Gastroesophageal sphincter (tissue), 4 donors: Measurements from ENCODE around the gene TIGD2. TPM values are rescaled to one million over a fixed set of nuclear protein-coding genes. Genes with fewer than 3 reads are reported as not detected.
"Not testable (repeated sequence)": the region's sequence is repeated elsewhere in the genome, so short reads cannot be mapped to it uniquely, and the experiment has no call there.

Experiments
- ATAC-seq: fragments of 150-250 bp; one replicate; pipeline ENCODE4 v1.9.1; 2016; ENCODE audit warnings: mild to moderate bottlenecking, moderate library complexity
- H3K27ac ChIP-seq, 4 donors: fragments of 200-600 bp; sonication (generic) in 3 of 4; 1 replicate in 3 of 4; 2 replicates in 1 of 4; pipeline ENCODE4 v1.5.1; 2016 to 2019
- H3K27me3 ChIP-seq: fragments of 200-600 bp; sonication (generic); one replicate; pipeline ENCODE4 v1.5.1; 2019
- H3K36me3 ChIP-seq, 2 donors: fragments of 200-600 bp; sonication (generic); one replicate each; pipeline ENCODE4 v1.5.1; 2019; ENCODE audit warnings: control low read depth in 1 of 2
- H3K4me1 ChIP-seq, 3 donors: fragments of 200-600 bp; sonication (generic); 1 replicate in 2 of 3; 2 replicates in 1 of 3; pipeline ENCODE4 v1.5.1; 2016 to 2019; ENCODE audit warnings: control low read depth in 2 of 3
- H3K4me3 ChIP-seq, 2 donors: fragments of 200-600 bp; sonication (generic); one replicate each; pipeline ENCODE4 v1.5.1; 2019; ENCODE audit warnings: mild to moderate bottlenecking in 1 of 2, moderate library complexity in 1 of 2
- H3K9me3 ChIP-seq, 3 donors: fragments of 200-600 bp; sonication (generic); one replicate each; pipeline ENCODE4 v1.5.1; 2017 to 2019; ENCODE audit warnings: control low read depth in 2 of 3
- EP300 ChIP-seq: sonication (generic); formaldehyde crosslinking; IDR thresholded peaks from one replicate; pipeline ENCODE4 v1.6.1; 2017; ENCODE audit warnings: antibody characterized with exemption, mild to moderate bottlenecking
- POLR2A ChIP-seq, 2 donors: fragments of 450-650 bp; IDR thresholded peaks; one replicate each; pipeline ENCODE4 v1.6.1; 2017; ENCODE audit warnings: antibody characterized with exemption in 2 of 2, mild to moderate bottlenecking in 2 of 2, moderate library complexity in 1 of 2
- POLR2AphosphoS5 ChIP-seq: sonication (generic); formaldehyde crosslinking; IDR thresholded peaks from one replicate; pipeline ENCODE4 v1.6.1; 2017; ENCODE audit warnings: antibody characterized with exemption
- WGBS, 2 donors: methylation state at CpG; one replicate each; pipeline ENCODE4 v1.1.5; 2018; ENCODE audit warnings: low coverage in 1 of 2; 5-methylcytosine and 5-hydroxymethylcytosine counted together
- total RNA-seq, 4 donors: library from RNA; depleted of rRNA; stranded (reverse); fragments of >200 nt; gene quantifications; one replicate each; pipeline ENCODE4 v1.1.0, GENCODE V29; 2016
- TF ChIP-seq, protein P1 (sequence below), 4 experiments: fragments of 200-600 bp in 2 of 4; fragments of 450-650 bp in 2 of 4; sonication (generic) in 1 of 4; IDR thresholded peaks; one replicate each; pipeline ENCODE4 v1.5.1; 2017 to 2019; ENCODE audit warnings: antibody characterized with exemption in 4 of 4, mild to moderate bottlenecking in 2 of 4, moderate library complexity in 2 of 4

TIGD2 gene
- total RNA-seq, 4 donors from 2014 or later: 1.2 to 4.5 (median 2.9) TPM

DNA sequence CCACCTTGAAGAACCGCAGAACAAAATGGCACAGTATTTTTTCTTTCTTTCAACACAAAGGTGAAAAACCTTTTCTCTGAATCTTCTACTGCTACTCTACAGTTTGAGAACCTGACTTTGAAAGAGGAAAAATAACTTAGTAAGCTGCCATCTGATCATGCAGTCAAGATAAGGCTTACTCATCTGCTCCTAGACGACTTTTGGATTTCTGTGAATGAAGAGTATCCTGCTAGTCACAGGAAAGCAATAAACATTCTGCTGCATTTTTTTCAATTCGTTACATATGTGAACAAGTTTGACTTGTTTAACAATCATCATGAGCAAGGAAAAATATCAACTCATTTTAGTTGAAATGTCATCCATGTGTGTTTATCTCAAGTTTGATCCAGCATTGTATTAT is 25.2 kb downstream of the TIGD2 start:
- no peak for ATAC-seq
- Histone ChIP-seq H3K27ac (no peak overlapping the region), H3K4me1 (no peaks in the 10 kb centered on the region), H3K9me3 (no peaks in the 10 kb centered on the region), H3K27me3 (no peaks in the 10 kb centered on the region), H3K36me3 (no peaks in the 10 kb centered on the region), H3K4me3 (no peak overlapping the region)
- TF ChIP-seq, protein P1, sequence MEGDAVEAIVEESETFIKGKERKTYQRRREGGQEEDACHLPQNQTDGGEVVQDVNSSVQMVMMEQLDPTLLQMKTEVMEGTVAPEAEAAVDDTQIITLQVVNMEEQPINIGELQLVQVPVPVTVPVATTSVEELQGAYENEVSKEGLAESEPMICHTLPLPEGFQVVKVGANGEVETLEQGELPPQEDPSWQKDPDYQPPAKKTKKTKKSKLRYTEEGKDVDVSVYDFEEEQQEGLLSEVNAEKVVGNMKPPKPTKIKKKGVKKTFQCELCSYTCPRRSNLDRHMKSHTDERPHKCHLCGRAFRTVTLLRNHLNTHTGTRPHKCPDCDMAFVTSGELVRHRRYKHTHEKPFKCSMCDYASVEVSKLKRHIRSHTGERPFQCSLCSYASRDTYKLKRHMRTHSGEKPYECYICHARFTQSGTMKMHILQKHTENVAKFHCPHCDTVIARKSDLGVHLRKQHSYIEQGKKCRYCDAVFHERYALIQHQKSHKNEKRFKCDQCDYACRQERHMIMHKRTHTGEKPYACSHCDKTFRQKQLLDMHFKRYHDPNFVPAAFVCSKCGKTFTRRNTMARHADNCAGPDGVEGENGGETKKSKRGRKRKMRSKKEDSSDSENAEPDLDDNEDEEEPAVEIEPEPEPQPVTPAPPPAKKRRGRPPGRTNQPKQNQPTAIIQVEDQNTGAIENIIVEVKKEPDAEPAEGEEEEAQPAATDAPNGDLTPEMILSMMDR (IDR thresholded peaks at IDR 0.05): no peak
- TF ChIP-seq EP300 (no peak), POLR2AphosphoS5 (no peak), POLR2A (IDR thresholded peaks at IDR 0.05) (no peak)
- WGBS, 2 donors: 51 to 67% methylated on average over 3 of the region's 3 CpGs

DNA sequence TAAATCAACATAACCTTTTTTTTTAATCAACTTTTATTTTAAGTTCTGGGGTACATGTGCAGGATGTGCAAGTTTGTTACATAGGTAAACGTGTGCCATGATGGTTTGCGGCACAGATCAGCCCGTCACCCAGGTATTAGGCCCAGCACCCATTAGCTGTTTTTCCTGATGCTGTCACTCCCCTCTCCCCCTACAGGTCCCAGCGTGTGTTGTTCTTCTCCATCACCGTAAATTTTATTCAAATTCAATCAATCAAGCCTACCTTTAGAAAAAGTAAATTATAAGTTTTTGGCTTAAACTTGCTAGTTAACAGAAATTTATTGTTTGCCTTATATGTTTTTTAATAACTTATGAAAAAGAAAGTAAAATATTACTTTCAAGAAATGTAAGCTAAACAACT is 25.9 kb downstream of the TIGD2 start:
- TF ChIP-seq, protein P1 (IDR thresholded peaks at IDR 0.05): no peak
- TF ChIP-seq EP300: no peak
- TF ChIP-seq POLR2AphosphoS5: no peak
- TF ChIP-seq POLR2A (IDR thresholded peaks at IDR 0.05): no peak
- no peaks in the 10 kb centered on the region for H3K36me3 ChIP-seq
- H3K27me3 ChIP-seq: no peaks in the 10 kb centered on the region
- no peaks in the 10 kb centered on the region for H3K4me1 ChIP-seq
- 90 to 93% methylated on average over 3 to 5 of the region's 5 CpGs for WGBS, 2 donors
- no peaks in the 10 kb centered on the region for H3K9me3 ChIP-seq
- ATAC-seq: no peak
- H3K27ac ChIP-seq: no peak overlapping the region
- no peak overlapping the region for H3K4me3 ChIP-seq

DNA sequence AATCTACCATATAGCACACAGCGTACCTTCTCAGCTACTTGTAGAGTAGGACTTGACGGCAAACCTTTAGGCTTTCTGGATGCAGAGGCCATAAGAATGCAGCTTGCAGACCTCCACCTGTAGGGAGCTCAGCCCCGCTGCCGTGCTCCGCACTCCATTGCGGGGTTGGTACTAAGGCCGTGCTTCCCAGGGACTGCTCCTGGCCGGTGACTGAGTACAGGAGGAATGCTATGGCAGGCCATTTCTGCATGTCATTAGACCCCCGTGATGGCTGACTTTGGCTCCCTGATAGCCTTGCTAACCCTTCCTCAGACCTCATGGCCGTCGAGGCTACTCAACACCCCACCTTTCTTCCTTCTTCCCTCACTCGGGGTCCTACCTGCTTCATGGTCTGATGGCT is 26.4 kb downstream of the TIGD2 start:
- Histone ChIP-seq H3K27me3 (no peaks in the 10 kb centered on the region), H3K4me1 (no peaks in the 10 kb centered on the region), H3K4me3 (no peak overlapping the region), H3K27ac (no peak overlapping the region), H3K9me3 (no peaks in the 10 kb centered on the region), H3K36me3 (no peaks in the 10 kb centered on the region)
- TF ChIP-seq POLR2A (IDR thresholded peaks at IDR 0.05): no peak
- no peak for TF ChIP-seq EP300
- TF ChIP-seq POLR2AphosphoS5: no peak
- no peak for ATAC-seq
- WGBS, 2 donors: 85 to 95% methylated on average over 7 to 11 of the region's 12 CpGs

DNA sequence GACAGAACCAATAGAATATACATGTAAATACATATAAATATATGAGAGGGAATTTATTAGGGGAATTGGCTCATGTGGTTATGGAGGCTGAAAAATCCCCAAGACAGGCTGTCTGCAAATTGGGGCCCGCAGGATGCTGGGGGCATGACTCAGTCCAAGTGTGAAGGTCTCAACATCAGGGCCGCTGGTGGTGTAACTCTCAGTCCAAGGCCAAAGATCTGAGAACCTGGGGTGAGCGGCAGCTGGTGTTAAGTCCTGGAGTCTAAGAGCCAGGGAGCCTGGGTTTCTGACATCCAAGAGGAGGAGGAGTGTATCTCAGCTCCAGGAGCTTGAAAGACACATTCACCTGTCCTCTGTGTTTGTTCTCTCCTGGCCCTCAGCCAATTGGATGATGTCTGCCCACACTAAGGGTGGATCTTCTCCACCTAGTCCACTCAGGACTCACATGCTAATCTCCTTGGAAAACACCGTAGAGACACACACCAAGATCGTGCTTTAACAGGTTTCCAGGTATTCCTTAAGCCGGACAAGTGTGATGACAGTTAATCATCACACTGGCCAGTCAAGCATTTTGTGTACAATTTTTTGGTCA is 28.9 kb downstream of the TIGD2 start:
- no peak for ATAC-seq
- H3K27ac ChIP-seq: no peak overlapping the region
- H3K36me3 ChIP-seq: no peaks in the 10 kb centered on the region
- H3K4me3 ChIP-seq: no peak overlapping the region
- TF ChIP-seq EP300: no peak
- no peak for TF ChIP-seq POLR2AphosphoS5
- TF ChIP-seq, protein P1 (IDR thresholded peaks at IDR 0.05): no peak
- 93 to 94% methylated on average over 2 to 3 of the region's 6 CpGs for WGBS, 2 donors
- no peaks in the 10 kb centered on the region for H3K4me1 ChIP-seq
- H3K27me3 ChIP-seq: no peaks in the 10 kb centered on the region
- no peaks in the 10 kb centered on the region for H3K9me3 ChIP-seq

DNA sequence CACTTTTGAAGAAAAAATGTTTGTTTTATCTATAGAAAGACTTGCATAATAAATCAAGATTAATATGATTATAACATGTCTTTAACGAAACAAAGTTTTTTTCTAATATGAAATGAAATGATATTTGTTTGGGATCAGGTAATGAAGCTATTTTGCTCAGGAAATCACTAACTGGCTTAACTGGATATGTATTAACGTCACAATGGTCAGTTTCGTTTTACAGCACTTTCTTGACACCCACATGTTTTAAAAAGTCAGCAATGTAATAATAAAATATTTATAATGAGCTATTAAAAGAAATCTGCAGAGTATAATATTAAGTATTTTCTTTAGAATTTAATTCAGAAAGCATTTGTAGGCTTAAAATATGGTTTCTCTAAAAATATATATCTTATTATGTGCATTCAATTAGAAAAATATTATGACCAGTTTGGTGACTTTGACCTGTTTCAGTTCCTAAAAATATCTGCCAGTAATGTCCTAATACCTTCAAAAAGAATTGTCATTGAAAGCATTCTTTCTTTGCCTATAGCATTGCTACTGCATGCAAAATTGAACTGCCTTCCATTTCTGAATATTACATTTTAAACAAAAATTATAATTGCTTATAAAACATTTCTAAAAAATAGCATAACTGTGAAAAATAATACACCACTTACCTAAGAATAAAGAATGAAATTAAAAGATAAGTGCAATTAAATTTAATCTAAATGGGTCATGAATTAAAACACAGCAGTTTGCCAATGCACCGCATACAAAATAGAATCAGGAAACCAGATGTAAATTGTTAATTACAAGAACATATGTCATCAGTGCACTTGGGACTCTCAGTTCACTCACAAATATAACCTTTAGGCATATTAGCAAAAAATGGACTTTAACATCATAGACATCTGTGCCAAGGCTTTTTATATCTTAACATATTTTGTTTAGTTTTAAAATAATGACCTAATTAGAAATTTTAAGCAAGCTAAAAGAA is 31.6 kb downstream of the TIGD2 start:
- no peak for ATAC-seq
- WGBS, 2 donors: 45 to 69% methylated on average over 4 of the region's 4 CpGs
- Histone ChIP-seq H3K4me1 (no peaks in the 10 kb centered on the region), H3K36me3 (no peaks in the 10 kb centered on the region), H3K9me3 (no peaks in the 10 kb centered on the region), H3K27me3 (no peaks in the 10 kb centered on the region), H3K4me3 (no peak overlapping the region), H3K27ac (no peak overlapping the region)
- no peak for TF ChIP-seq POLR2AphosphoS5
- TF ChIP-seq POLR2A (IDR thresholded peaks at IDR 0.05): no peak
- no peak for TF ChIP-seq EP300
- TF ChIP-seq, protein P1 (IDR thresholded peaks at IDR 0.05): no peak

DNA sequence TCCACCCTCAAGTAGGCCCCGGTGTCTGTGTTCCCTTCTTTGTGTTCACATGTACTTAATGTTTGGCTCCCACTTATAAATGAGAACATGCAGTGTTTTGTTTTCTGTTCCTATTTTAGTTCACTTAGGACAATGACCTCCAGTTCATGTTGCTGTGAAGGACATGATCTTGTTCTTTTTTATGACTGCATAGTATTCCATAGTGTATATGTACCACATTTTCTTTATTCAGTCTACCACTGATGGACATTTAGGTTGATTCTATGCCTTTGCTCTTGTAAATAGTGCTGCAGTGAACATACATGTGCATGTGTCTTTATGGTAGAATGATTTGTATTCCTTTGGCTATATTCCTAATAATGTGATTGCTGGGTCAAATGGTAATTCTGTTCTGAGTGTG is 33.3 kb downstream of the TIGD2 start:
- not testable (repeated sequence) for H3K9me3 ChIP-seq, H3K36me3 ChIP-seq, H3K27ac ChIP-seq, H3K4me1 ChIP-seq, H3K4me3 ChIP-seq, H3K27me3 ChIP-seq, ATAC-seq
- WGBS, 2 donors: 90 to 92% methylated on average over 1 of the region's 1 CpG
